Left renal cortex interstitium (tissue), 4 donors: ENCODE measurements around the gene ADNP2. TPM values are rescaled to one million over a fixed set of nuclear protein-coding genes. Genes with fewer than 3 reads are reported as not detected.
A peak's percentile ranks its signal among the peaks of the same experiment; 100 is the strongest.

Experiments used
- DNase-seq, 4 donors: peaks; one replicate each; pipeline ENCODE4 v3.0.0-alpha.2; 2013; ENCODE audit warnings: low read depth in 4 of 4, low spot score in 2 of 4, missing footprints in 1 of 4
- polyA plus RNA-seq, 4 donors: library from polyadenylated mRNA; unstranded; fragments of 120-200 nt; gene quantifications; one replicate each; pipeline ENCODE4 v1.2.1, GENCODE V29; 2013; ENCODE audit not compliant: insufficient read length in 4 of 4

ADNP2 gene
- polyA plus RNA-seq, 4 donors, result 21.4 to 24.7 (median 23.4) TPM

GRCh38 chr18:80168982-80169381, 59.9 kb downstream of the ADNP2 start:
- no peak for DNase-seq

GRCh38 chr18:80169607-80170006, 60.5 kb downstream of the ADNP2 start:
- DNase-seq, result no peak

GRCh38 chr18:80170395-80171053, 61.5 kb downstream of the ADNP2 start:
- DNase-seq, result no peak

- DNase-seq, result no peak
Observed at GRCh38 chr18:80171054-80171872, 62.2 kb downstream of the ADNP2 start.

- DNase-seq, result no peak
Observed at GRCh38 chr18:80172056-80172455, 63.0 kb downstream of the ADNP2 start.

GRCh38 chr18:80173060-80173459, 64.0 kb downstream of the ADNP2 start:
- no peak for DNase-seq

- DNase-seq, result no peak
Observed at GRCh38 chr18:80175451-80176204, 66.6 kb downstream of the ADNP2 start.

- peak in 2 of 4 donors; percentile 38 to 62 for DNase-seq
Observed at GRCh38 chr18:80176334-80177073, 67.4 kb downstream of the ADNP2 start.

- DNase-seq, result no peak
Observed at GRCh38 chr18:80177128-80177527, 68.1 kb downstream of the ADNP2 start.

GRCh38 chr18:80178935-80179818, 70.1 kb downstream of the ADNP2 start:
- no peak for DNase-seq

- no peak for DNase-seq
Observed at GRCh38 chr18:80179857-80180558, 70.9 kb downstream of the ADNP2 start.

- no peak for DNase-seq
Observed at GRCh38 chr18:80180778-80181564, 71.9 kb downstream of the ADNP2 start.

- no peak for DNase-seq
Observed at GRCh38 chr18:80181642-80182461, 72.8 kb downstream of the ADNP2 start.

GRCh38 chr18:80182855-80183254, 73.8 kb downstream of the ADNP2 start:
- DNase-seq, result no peak

- no peak for DNase-seq
Observed at GRCh38 chr18:80183273-80184050, 74.4 kb downstream of the ADNP2 start.

- no peak for DNase-seq
Observed at GRCh38 chr18:80184243-80184772, 75.2 kb downstream of the ADNP2 start.
